ENCODE results near the gene MATN1. TPM values are rescaled to one million over a fixed set of nuclear protein-coding genes. Genes with fewer than 3 reads are reported as not detected.

Gene MATN1
- total RNA-seq, 2 donors from 2014 or later: 1.5 TPM; not detected in 1

DNA sequence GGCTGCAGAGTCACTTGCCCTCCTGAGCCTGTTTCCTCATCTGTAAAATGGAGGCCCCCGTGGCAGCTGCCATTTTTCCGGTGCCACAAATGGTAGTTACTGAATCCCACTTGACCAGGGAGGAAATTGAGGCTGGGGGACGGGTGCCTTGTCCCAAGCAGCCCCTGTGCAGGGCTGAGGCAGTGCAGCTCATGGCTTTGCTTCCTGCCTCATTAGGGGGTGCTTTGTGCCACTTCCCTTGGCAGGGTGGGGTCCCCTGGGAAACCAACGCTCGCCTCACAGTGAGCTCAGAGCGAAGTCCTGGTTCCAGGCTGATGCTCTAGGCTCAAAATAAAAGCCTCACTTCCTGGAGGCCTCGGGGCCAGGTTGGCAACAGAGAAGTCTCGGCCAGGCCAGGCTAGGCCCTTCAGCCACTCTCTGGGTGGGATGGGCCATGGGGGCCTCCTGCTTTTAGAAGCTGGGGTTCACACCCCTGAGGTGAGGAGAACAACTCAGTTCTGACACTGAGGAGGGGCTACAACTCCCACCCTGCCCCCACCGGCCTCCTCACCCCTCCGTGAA lies 27.4 kb upstream of the MATN1 start:
- peak overlapping the region in 1 of 2 donors; percentile 8 for H3K27ac ChIP-seq
- DNase-seq (ENCODE audit: low spot score) (no peak), ATAC-seq (ENCODE audit: insufficient number of reproducible peaks, low FRiP score, low read depth) (no peak)
- H3K4me3 ChIP-seq: no peak overlapping the region
- H3K36me3 ChIP-seq: no peaks in the 10 kb centered on the region
- H3K9me3 ChIP-seq: no peaks in the 10 kb centered on the region
- peaks cover 0 to 9% of the 10 kb centered on the region in 2 donors for H3K4me1 ChIP-seq (ENCODE audit: control insufficient read depth in 1 of 2, low read depth in 2 of 2)
- TF ChIP-seq, protein P1, sequence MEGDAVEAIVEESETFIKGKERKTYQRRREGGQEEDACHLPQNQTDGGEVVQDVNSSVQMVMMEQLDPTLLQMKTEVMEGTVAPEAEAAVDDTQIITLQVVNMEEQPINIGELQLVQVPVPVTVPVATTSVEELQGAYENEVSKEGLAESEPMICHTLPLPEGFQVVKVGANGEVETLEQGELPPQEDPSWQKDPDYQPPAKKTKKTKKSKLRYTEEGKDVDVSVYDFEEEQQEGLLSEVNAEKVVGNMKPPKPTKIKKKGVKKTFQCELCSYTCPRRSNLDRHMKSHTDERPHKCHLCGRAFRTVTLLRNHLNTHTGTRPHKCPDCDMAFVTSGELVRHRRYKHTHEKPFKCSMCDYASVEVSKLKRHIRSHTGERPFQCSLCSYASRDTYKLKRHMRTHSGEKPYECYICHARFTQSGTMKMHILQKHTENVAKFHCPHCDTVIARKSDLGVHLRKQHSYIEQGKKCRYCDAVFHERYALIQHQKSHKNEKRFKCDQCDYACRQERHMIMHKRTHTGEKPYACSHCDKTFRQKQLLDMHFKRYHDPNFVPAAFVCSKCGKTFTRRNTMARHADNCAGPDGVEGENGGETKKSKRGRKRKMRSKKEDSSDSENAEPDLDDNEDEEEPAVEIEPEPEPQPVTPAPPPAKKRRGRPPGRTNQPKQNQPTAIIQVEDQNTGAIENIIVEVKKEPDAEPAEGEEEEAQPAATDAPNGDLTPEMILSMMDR (IDR thresholded peaks at IDR 0.05): no peak
- H3K27me3 ChIP-seq (replicated peaks; ENCODE audit: insufficient read depth): no peaks in the 10 kb centered on the region

DNA sequence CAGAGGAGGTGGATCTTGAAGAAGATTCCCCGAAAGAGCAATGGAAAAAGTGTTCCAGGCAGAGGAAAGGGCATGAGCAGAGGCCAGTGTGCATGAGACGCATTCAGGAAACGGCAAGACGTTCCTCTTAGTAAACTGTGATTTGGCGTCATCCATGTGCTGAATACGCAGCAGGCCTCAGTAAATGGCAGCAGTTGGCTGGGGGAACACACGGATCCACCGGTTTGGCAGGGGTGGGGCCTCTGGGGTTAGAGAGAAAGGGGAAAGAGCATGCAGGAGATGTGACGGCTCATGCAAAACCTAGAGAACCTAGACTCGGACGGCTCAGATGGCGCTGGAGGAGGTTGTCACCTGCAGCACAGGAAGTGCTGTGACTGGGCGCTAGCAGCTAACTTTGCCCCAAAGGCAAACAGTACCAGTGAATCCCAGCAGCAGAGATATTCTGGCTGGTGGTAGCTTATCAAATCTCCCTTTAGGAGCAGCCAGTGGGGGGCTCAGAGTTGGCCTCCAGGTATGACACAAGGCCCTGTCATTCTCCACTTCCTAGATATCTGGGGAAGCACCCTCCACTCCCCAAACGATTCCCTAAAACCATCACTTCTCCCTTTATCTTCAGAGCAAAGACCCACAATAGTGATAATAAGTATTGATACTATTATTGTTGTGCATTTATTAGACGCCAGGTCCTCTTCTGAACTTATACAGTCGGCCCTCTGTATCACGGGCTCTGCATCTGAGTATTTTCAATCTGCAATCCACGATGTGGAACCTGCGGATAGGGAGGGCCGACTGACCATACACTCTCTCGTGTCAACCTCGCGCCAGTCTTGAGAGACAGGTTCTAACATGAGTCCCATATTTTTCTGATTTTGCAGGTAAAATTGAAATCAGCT lies 26.6 kb upstream of the MATN1 start:
- peak overlapping the region in 1 of 2 donors; percentile 8 for H3K27ac ChIP-seq
- no peak for DNase-seq (ENCODE audit: low spot score)
- TF ChIP-seq, protein P1 (IDR thresholded peaks at IDR 0.05): no peak
- H3K9me3 ChIP-seq: no peaks in the 10 kb centered on the region
- H3K36me3 ChIP-seq: no peaks in the 10 kb centered on the region
- H3K4me3 ChIP-seq: no peak overlapping the region
- H3K4me1 ChIP-seq (ENCODE audit: control insufficient read depth in 1 of 2, low read depth in 2 of 2): peaks cover 0 to 10% of the 10 kb centered on the region in 2 donors
- no peak for ATAC-seq (ENCODE audit: insufficient number of reproducible peaks, low FRiP score, low read depth)
- no peaks in the 10 kb centered on the region for H3K27me3 ChIP-seq (replicated peaks; ENCODE audit: insufficient read depth)

DNA sequence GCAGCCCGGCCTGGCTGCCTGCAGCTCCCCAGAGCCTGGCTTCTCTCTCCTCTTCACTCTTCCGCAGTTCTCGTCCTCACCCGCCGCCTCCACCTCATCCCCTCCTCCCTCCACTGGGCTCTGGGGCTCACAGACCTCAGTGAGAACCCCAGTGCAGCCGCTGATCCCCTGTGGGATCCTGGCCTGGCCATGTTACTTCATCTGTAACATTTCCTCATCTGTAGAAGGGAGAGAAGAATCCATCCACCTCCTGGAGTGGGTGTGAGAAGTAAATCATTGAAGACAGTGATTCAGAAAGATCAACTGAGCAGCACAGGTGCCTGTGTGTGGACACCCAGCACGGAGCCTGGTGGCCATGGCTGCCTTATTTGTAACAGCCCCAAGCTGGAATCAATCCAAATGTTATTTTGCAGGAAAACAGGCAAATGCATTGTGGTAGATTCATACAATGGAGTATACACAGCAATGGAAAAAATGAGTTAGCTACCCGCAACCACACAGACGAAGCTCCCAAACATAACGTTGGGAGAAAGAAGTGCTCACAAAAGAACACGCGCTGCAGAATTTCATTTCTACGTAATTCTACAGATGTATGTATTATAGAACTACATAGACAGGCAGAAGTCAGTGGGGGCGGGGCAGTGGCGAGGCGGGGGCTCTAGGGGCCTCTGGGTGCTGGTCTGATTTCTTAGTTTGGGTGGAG lies 25.5 kb upstream of the MATN1 start:
- no peak overlapping the region for H3K27ac ChIP-seq
- TF ChIP-seq, protein P1 (IDR thresholded peaks at IDR 0.05): no peak
- H3K9me3 ChIP-seq: no peaks in the 10 kb centered on the region
- ATAC-seq (ENCODE audit: insufficient number of reproducible peaks, low FRiP score, low read depth) (no peak), DNase-seq (ENCODE audit: low spot score) (no peak)
- H3K4me1 ChIP-seq (ENCODE audit: control insufficient read depth in 1 of 2, low read depth in 2 of 2): peaks cover 0 to 10% of the 10 kb centered on the region in 2 donors
- H3K36me3 ChIP-seq: no peaks in the 10 kb centered on the region
- no peak overlapping the region for H3K4me3 ChIP-seq
- no peaks in the 10 kb centered on the region for H3K27me3 ChIP-seq (replicated peaks; ENCODE audit: insufficient read depth)

DNA sequence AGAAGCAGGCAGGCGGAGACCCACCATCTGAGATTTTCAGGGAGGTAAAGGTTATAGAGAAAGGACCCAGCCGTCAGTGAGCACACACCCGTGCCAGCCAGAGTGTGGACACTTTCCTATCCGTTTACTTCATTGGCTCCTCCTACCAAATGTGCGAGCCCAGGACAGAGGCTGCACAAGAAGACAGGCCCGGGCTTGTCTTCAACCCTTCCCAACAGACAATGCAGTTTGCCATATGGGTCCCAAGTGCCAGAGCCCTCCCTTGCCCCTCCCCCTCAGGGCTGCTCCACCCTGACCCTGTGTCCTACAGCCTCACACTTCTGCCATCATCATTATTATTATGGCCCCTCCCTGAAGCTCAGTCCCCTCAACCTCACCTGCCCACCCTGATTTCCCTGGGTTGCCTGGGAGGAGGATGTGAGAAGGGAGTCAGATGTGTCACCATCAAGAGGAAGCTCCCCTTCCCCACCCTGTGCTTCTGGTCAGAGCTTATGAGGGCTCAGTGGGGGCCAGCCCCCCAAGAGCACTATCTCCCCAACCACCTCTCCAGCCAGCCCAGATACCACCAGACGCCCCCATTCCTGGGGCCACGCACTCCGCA lies 24.8 kb upstream of the MATN1 start:
- Histone ChIP-seq H3K4me3 (no peak overlapping the region), H3K27me3 (replicated peaks; ENCODE audit: insufficient read depth) (no peaks in the 10 kb centered on the region), H3K36me3 (no peaks in the 10 kb centered on the region), H3K4me1 (ENCODE audit: control insufficient read depth in 1 of 2, low read depth in 2 of 2) (peaks cover 0 to 10% of the 10 kb centered on the region in 2 donors), H3K9me3 (no peaks in the 10 kb centered on the region), H3K27ac (no peak overlapping the region)
- TF ChIP-seq, protein P1 (IDR thresholded peaks at IDR 0.05): no peak
- ATAC-seq (ENCODE audit: insufficient number of reproducible peaks, low FRiP score, low read depth): no peak
- DNase-seq (ENCODE audit: low spot score): no peak
